Astrocyte of the cerebellum (primary cell): ENCODE data around the gene TMED6.

Source experiments
- DNase-seq: peaks from one replicate; pipeline ENCODE4 v3.0.0-alpha.2; 2011; ENCODE audit warnings: low read depth
- H3K4me3 ChIP-seq: 2 replicates; pipeline ENCODE4 v1.5.1; 2011; ENCODE audit warnings: mild to moderate bottlenecking, low read depth, low read length, moderate library complexity
- CTCF ChIP-seq: IDR thresholded peaks from 2 replicates; pipeline ENCODE4 v1.5.1; 2012; ENCODE audit warnings: low read length, low read depth, moderate library complexity, mild to moderate bottlenecking; ENCODE audit errors: missing control alignments
- in situ Hi-C: cut with HindIII; loops from 2 replicates; pipeline ENCODE4 v1.10.0; 2017; ENCODE audit warnings: low sequenced_read_pairs

TMED6 gene

GRCh38 chr16:69393898-69394849 lies 42.6 kb upstream of the TMED6 start:
- no peak for TF ChIP-seq CTCF
- H3K4me3 ChIP-seq, result no peak overlapping the region
- in situ Hi-C loops, result no loop called here
- no peak for DNase-seq

GRCh38 chr16:69386596-69386995 lies 35.0 kb upstream of the TMED6 start:
- in situ Hi-C loops, result no loop called here
- no peak for DNase-seq
- TF ChIP-seq CTCF, result no peak
- no peak overlapping the region for H3K4me3 ChIP-seq

- in situ Hi-C loops, result no loop called here
- TF ChIP-seq CTCF, result no peak
These were observed 33.4 kb upstream of the TMED6 start for GRCh38 chr16:69384974-69385373.

GRCh38 chr16:69382421-69382820 lies 30.8 kb upstream of the TMED6 start:
- H3K4me3 ChIP-seq, result no peak overlapping the region
- no peak for DNase-seq
- TF ChIP-seq CTCF, result no peak
- in situ Hi-C loops, result no loop called here

More at GRCh38 chr16:69384974-69385373, 33.4 kb upstream of the TMED6 start:
- DNase-seq, result no peak
- peak overlapping the region; percentile 58 for H3K4me3 ChIP-seq

- no peak overlapping the region for H3K4me3 ChIP-seq
- no peak for TF ChIP-seq CTCF
- DNase-seq, result no peak
- in situ Hi-C loops, result no loop called here
These were observed 29.6 kb upstream of the TMED6 start for GRCh38 chr16:69381231-69381630.

GRCh38 chr16:69378760-69379159 lies 27.2 kb upstream of the TMED6 start:
- no peak for TF ChIP-seq CTCF
- H3K4me3 ChIP-seq, result no peak overlapping the region
- DNase-seq, result no peak
- in situ Hi-C loops, result no loop called here
